ENCODE data around the gene ASIC3. TPM values are rescaled to one million over a fixed set of nuclear protein-coding genes. Genes with fewer than 3 reads are reported as not detected.

Gene ASIC3
- total and polyA plus RNA-seq, 9 donors: 1.0 to 9.4 (median 3.8) TPM

GRCh38 chr7:151033864-151034249 is 14.5 kb upstream of the ASIC3 start:
- DNase-seq: no peak
- H3K4me3 ChIP-seq: no peak overlapping the region
- intact Hi-C loops (cut with DNase I): no loop called here
- no peaks in the 10 kb centered on the region for H3K9me3 ChIP-seq
- 88 to 94% (median 92%) methylated on average over 5 of the region's 5 CpGs for WGBS, 3 donors
- H3K27me3 ChIP-seq: no peaks in the 10 kb centered on the region
- no peak overlapping the region for H3K27ac ChIP-seq
- H3K36me3 ChIP-seq: no peaks in the 10 kb centered on the region
- TF ChIP-seq CTCF (IDR thresholded peaks at IDR 0.05) (no peak), POLR2A (IDR thresholded peaks at IDR 0.05) (no peak), EP300 (IDR thresholded peaks at IDR 0.05) (no peak)
- H3K4me1 ChIP-seq (ENCODE audit: insufficient read depth): peaks cover 5% of the 10 kb centered on the region

- TF ChIP-seq EP300 (IDR thresholded peaks at IDR 0.05) (no peak), POLR2A (IDR thresholded peaks at IDR 0.05) (no peak), CTCF (IDR thresholded peaks at IDR 0.05) (no peak)
- DNase-seq: no peak
- H3K27ac ChIP-seq: no peak overlapping the region
- no peaks in the 10 kb centered on the region for H3K36me3 ChIP-seq
- no peaks in the 10 kb centered on the region for H3K9me3 ChIP-seq
- H3K4me3 ChIP-seq: no peak overlapping the region
- 89 to 92% (median 91%) methylated on average over 20 to 21 of the region's 21 CpGs for WGBS, 3 donors
- intact Hi-C loops (cut with DNase I): loop anchor here in 1 of 4 donors (5.0 kb wide), 1 partner anchor 78 kb away; no protein-coding TSS in a partner anchor
- no peaks in the 10 kb centered on the region for H3K27me3 ChIP-seq
- H3K4me1 ChIP-seq (ENCODE audit: insufficient read depth): peaks cover 3% of the 10 kb centered on the region
Measured at GRCh38 chr7:151034312-151035025, 13.9 kb upstream of the ASIC3 start.

- no peaks in the 10 kb centered on the region for H3K36me3 ChIP-seq
Measured at GRCh38 chr7:151035026-151035717, 13.2 kb upstream of the ASIC3 start.

GRCh38 chr7:151035902-151036301 is 12.4 kb upstream of the ASIC3 start:
- H3K27ac ChIP-seq: no peak overlapping the region

More at GRCh38 chr7:151035026-151035717, 13.2 kb upstream of the ASIC3 start:
- DNase-seq: no peak
- no peaks in the 10 kb centered on the region for H3K27me3 ChIP-seq
- no peaks in the 10 kb centered on the region for H3K9me3 ChIP-seq
- H3K27ac ChIP-seq: no peak overlapping the region
- 81 to 84% (median 81%) methylated on average over 20 to 21 of the region's 21 CpGs for WGBS, 3 donors
- peaks cover 8% of the 10 kb centered on the region for H3K4me1 ChIP-seq (ENCODE audit: insufficient read depth)
- no peak overlapping the region for H3K4me3 ChIP-seq
- TF ChIP-seq CTCF (IDR thresholded peaks at IDR 0.05) (no peak), POLR2A (IDR thresholded peaks at IDR 0.05) (no peak)
- intact Hi-C loops (cut with DNase I): loop anchor here in 1 of 4 donors (5.0 kb wide), 1 partner anchor 77 kb away; no protein-coding TSS in a partner anchor

More at GRCh38 chr7:151035902-151036301, 12.4 kb upstream of the ASIC3 start:
- Histone ChIP-seq H3K36me3 (no peaks in the 10 kb centered on the region), H3K4me3 (no peak overlapping the region), H3K27me3 (no peaks in the 10 kb centered on the region), H3K4me1 (ENCODE audit: insufficient read depth) (peaks cover 8% of the 10 kb centered on the region), H3K9me3 (no peaks in the 10 kb centered on the region)
- TF ChIP-seq POLR2A (IDR thresholded peaks at IDR 0.05) (no peak), CTCF (IDR thresholded peaks at IDR 0.05) (no peak), EP300 (IDR thresholded peaks at IDR 0.05) (no peak)
- intact Hi-C loops (cut with DNase I): loop anchor here in 1 of 4 donors (5.0 kb wide), 1 partner anchor 76 kb away; no protein-coding TSS in a partner anchor
- no peak for DNase-seq
- 92 to 94% (median 94%) methylated on average over 17 of the region's 17 CpGs for WGBS, 3 donors
